ENCODE measurements around the gene ANTXR2.

DNA sequence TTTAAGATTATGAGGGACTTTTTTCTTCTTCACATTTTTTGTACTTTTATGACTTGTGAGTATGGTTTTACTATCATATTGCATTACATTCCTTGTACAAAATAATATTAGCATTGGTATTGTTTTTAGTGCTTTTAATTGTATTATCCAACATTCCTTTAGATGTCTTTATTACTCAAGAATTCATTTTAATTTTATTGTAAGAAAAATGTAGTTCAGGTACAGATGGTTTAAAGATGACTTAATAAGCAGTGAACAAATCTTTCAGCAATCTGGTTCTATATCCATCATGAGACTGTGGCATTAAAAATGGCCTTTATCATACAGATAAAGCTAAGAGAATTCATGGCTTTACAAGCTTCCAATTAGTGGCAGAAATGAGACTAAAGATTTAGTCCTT lies 191.6 kb downstream of the ANTXR2 start:
- TF ChIP-seq, protein P1, sequence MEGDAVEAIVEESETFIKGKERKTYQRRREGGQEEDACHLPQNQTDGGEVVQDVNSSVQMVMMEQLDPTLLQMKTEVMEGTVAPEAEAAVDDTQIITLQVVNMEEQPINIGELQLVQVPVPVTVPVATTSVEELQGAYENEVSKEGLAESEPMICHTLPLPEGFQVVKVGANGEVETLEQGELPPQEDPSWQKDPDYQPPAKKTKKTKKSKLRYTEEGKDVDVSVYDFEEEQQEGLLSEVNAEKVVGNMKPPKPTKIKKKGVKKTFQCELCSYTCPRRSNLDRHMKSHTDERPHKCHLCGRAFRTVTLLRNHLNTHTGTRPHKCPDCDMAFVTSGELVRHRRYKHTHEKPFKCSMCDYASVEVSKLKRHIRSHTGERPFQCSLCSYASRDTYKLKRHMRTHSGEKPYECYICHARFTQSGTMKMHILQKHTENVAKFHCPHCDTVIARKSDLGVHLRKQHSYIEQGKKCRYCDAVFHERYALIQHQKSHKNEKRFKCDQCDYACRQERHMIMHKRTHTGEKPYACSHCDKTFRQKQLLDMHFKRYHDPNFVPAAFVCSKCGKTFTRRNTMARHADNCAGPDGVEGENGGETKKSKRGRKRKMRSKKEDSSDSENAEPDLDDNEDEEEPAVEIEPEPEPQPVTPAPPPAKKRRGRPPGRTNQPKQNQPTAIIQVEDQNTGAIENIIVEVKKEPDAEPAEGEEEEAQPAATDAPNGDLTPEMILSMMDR (conservative IDR thresholded peaks at IDR 0.05; ENCODE audit: low read depth, low read length): no peak
- no peak for TF ChIP-seq EZH2 (IDR thresholded peaks at IDR 0.05; ENCODE audit: borderline replicate concordance, low read depth, low read length, poor library complexity, severe bottlenecking)
